Neural progenitor cell (in vitro differentiated cells): ENCODE results near the gene LSM14A. TPM values are rescaled to one million over a fixed set of nuclear protein-coding genes. Genes with fewer than 3 reads are reported as not detected.

Source experiments
- DNase-seq: peaks from one replicate; pipeline ENCODE4 v3.0.0-alpha.2; 2016; ENCODE audit warnings: low spot score
- H2AFZ ChIP-seq: fragments of 200-600 bp; sonication (generic); replicated peaks from 2 replicates; pipeline ENCODE4 v1.6.1; 2016; ENCODE audit warnings: antibody characterized with exemption
- H3F3A ChIP-seq: fragments of 200-600 bp; sonication (generic); 2 replicates; pipeline ENCODE4 v1.6.1; 2016; ENCODE audit warnings: antibody characterized with exemption, low read depth
- H3K27ac ChIP-seq: fragments of 200-600 bp; sonication (generic); 2 replicates; pipeline ENCODE4 v1.5.1; 2016; ENCODE audit warnings: mild to moderate bottlenecking
- H3K27me3 ChIP-seq: fragments of 200-600 bp; sonication (generic); 2 replicates; pipeline ENCODE4 v1.6.1; 2016; ENCODE audit warnings: mild to moderate bottlenecking, moderate library complexity
- H3K36me3 ChIP-seq: fragments of 200-600 bp; sonication (generic); 2 replicates; pipeline ENCODE4 v1.5.1; 2016
- H3K4me1 ChIP-seq: fragments of 200-600 bp; sonication (generic); 2 replicates; pipeline ENCODE4 v1.6.1; 2016; ENCODE audit warnings: mixed run types
- H3K4me2 ChIP-seq: fragments of 200-600 bp; sonication (generic); 2 replicates; pipeline ENCODE4 v1.6.1; 2016
- H3K4me3 ChIP-seq: fragments of 200-600 bp; sonication (generic); 2 replicates; pipeline ENCODE4 v1.5.1; 2016
- H3K79me2 ChIP-seq: fragments of 200-600 bp; sonication (generic); 2 replicates; pipeline ENCODE4 v1.6.1; 2016; ENCODE audit warnings: low read depth
- H3K9ac ChIP-seq: fragments of 200-600 bp; sonication (generic); 2 replicates; pipeline ENCODE4 v1.6.1; 2016
- H3K9me3 ChIP-seq: fragments of 200-600 bp; sonication (generic); 2 replicates; pipeline ENCODE4 v1.5.1; 2016; ENCODE audit warnings: low read depth
- H4K20me1 ChIP-seq: fragments of 200-600 bp; sonication (generic); 2 replicates; pipeline ENCODE4 v1.6.1; 2016; ENCODE audit warnings: low read depth
- H3K27ac Mint-ChIP-seq: 3 replicates; pipeline ENCODE4 v1.8.0; 2021; ENCODE audit warnings: mixed read lengths
- H3K27me3 Mint-ChIP-seq: 2 replicates; pipeline ENCODE4 v1.8.0; 2022; ENCODE audit warnings: low read depth, mild to moderate bottlenecking, inconsistent platforms, moderate library complexity, mixed read lengths; ENCODE audit not compliant: insufficient read depth
- H3K36me3 Mint-ChIP-seq: 3 replicates; pipeline ENCODE4 v1.8.0; 2021; ENCODE audit warnings: mixed read lengths
- H3K4me1 Mint-ChIP-seq: 3 replicates; pipeline ENCODE4 v1.8.0; 2021; ENCODE audit warnings: mixed read lengths
- H3K4me3 Mint-ChIP-seq: 3 replicates; pipeline ENCODE4 v1.8.0; 2021; ENCODE audit warnings: mild to moderate bottlenecking, moderate library complexity, mixed read lengths
- H3K9me3 Mint-ChIP-seq: 3 replicates; pipeline ENCODE4 v1.8.0; 2020; ENCODE audit warnings: mixed read lengths
- EZH2 ChIP-seq: fragments of 200-600 bp; sonication (generic); IDR thresholded peaks from 2 replicates; pipeline ENCODE4 v1.6.1; 2017; ENCODE audit warnings: antibody characterized with exemption, mild to moderate bottlenecking, moderate library complexity
- EZH2phosphoT487 ChIP-seq: fragments of 200-600 bp; sonication (generic); IDR thresholded peaks from 2 replicates; pipeline ENCODE4 v1.6.1; 2017; ENCODE audit warnings: antibody characterized with exemption
- total RNA-seq: library from RNA; depleted of rRNA; stranded (reverse); fragments of >200 nt; gene quantifications from 2 replicates; pipeline ENCODE4 v1.2.3, GENCODE V29; 2015; ENCODE audit warnings: low replicate concordance
- TF ChIP-seq, protein P1 (sequence below): fragments of 200-600 bp; sonication (generic); IDR thresholded peaks from 2 replicates; pipeline ENCODE4 v1.5.1; 2017; ENCODE audit warnings: antibody characterized with exemption, mild to moderate bottlenecking

LSM14A gene
- total RNA-seq, 1 donor from 2014 or later, result 152 TPM

GRCh38 chr19:34257559-34257924 is 85.2 kb downstream of the LSM14A start:
- H3K27me3 ChIP-seq, result no peaks in the 10 kb centered on the region
- Mint-ChIP-seq H3K27me3 (peaks cover 4% of the 10 kb centered on the region), H3K9me3 (no peaks in the 10 kb centered on the region), H3K27ac (no peak overlapping the region), H3K36me3 (peaks cover 5% of the 10 kb centered on the region), H3K4me3 (no peak overlapping the region), H3K4me1 (peaks cover 31% of the 10 kb centered on the region)
- no peak overlapping the region for H3K9ac ChIP-seq
- no peak overlapping the region for H2AFZ ChIP-seq
- H3K79me2 ChIP-seq, result peaks cover 65% of the 10 kb centered on the region
- no peaks in the 10 kb centered on the region for H3K9me3 ChIP-seq
- peaks cover 19% of the 10 kb centered on the region for H3F3A ChIP-seq
- no peak overlapping the region for H3K4me2 ChIP-seq
- H4K20me1 ChIP-seq, result peaks cover 50% of the 10 kb centered on the region
- TF ChIP-seq EZH2phosphoT487 (no peak), EZH2 (no peak)
- TF ChIP-seq, protein P1, sequence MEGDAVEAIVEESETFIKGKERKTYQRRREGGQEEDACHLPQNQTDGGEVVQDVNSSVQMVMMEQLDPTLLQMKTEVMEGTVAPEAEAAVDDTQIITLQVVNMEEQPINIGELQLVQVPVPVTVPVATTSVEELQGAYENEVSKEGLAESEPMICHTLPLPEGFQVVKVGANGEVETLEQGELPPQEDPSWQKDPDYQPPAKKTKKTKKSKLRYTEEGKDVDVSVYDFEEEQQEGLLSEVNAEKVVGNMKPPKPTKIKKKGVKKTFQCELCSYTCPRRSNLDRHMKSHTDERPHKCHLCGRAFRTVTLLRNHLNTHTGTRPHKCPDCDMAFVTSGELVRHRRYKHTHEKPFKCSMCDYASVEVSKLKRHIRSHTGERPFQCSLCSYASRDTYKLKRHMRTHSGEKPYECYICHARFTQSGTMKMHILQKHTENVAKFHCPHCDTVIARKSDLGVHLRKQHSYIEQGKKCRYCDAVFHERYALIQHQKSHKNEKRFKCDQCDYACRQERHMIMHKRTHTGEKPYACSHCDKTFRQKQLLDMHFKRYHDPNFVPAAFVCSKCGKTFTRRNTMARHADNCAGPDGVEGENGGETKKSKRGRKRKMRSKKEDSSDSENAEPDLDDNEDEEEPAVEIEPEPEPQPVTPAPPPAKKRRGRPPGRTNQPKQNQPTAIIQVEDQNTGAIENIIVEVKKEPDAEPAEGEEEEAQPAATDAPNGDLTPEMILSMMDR, result no peak
- no peak overlapping the region for H3K27ac ChIP-seq
- H3K4me1 ChIP-seq, result peaks cover 11% of the 10 kb centered on the region
- no peak for DNase-seq
- no peak overlapping the region for H3K4me3 ChIP-seq
- no peaks in the 10 kb centered on the region for H3K36me3 ChIP-seq

DNA sequence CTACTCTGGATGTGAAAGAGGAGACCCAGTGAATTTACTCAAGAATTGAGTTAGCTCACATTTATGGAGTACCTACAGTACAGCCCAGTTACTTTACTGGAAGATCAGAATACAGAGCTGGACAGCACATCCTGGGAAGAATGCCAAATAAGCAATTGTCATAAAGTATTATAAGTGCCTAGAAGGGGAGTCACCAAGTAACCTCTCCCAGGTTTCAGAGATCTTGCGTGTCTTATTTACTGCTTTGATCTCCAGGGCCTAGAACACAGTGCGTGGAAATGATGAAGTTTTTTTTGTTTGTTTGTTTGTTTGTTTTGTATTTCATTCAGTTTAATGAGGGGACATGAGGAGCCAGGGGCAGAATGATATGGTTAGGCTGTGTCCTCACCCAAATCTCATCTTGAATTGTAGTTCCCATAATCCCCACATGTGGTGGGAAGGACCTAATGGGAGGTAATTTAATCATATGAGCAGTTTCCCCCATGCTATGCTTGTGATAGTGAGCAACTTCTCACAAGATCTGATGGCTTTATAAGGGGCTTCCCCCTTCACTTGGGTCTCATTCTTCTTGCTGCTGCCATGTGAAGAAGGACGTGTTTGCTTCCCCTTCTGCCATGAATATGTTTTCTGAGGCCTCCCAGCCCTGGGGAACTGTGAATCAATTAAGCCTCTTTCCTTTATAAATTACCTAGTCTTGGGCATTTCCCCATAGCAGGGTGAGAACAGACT is 87.2 kb downstream of the LSM14A start:
- H3K27me3 ChIP-seq, result no peaks in the 10 kb centered on the region
- peaks cover 11% of the 10 kb centered on the region for H3K4me1 ChIP-seq
- DNase-seq, result no peak
- H3K4me3 Mint-ChIP-seq, result no peak overlapping the region
- no peak overlapping the region for H3K27ac ChIP-seq
- no peaks in the 10 kb centered on the region for H3K27me3 Mint-ChIP-seq
- peaks cover 83% of the 10 kb centered on the region for H3K79me2 ChIP-seq
- peaks cover 30% of the 10 kb centered on the region for H3K4me1 Mint-ChIP-seq
- H3K4me2 ChIP-seq, result no peak overlapping the region
- H3K36me3 Mint-ChIP-seq, result peaks cover 3% of the 10 kb centered on the region
- H3K9me3 ChIP-seq, result no peaks in the 10 kb centered on the region
- TF ChIP-seq EZH2 (no peak), EZH2phosphoT487 (no peak)
- TF ChIP-seq, protein P1, result no peak
- no peak overlapping the region for H3K27ac Mint-ChIP-seq
- no peak overlapping the region for H3K4me3 ChIP-seq
- H4K20me1 ChIP-seq, result peaks cover 58% of the 10 kb centered on the region
- no peaks in the 10 kb centered on the region for H3K9me3 Mint-ChIP-seq
- H2AFZ ChIP-seq, result no peak overlapping the region
- H3F3A ChIP-seq, result peaks cover 7% of the 10 kb centered on the region
- no peaks in the 10 kb centered on the region for H3K36me3 ChIP-seq
- H3K9ac ChIP-seq, result no peak overlapping the region

GRCh38 chr19:34260771-34261173 is 88.5 kb downstream of the LSM14A start:
- Histone ChIP-seq H3K4me2 (no peak overlapping the region), H3K4me1 (peaks cover 11% of the 10 kb centered on the region), H3K4me3 (no peak overlapping the region), H3K9me3 (no peaks in the 10 kb centered on the region), H3K27ac (no peak overlapping the region), H3K9ac (no peak overlapping the region), H2AFZ (no peak overlapping the region), H3K27me3 (no peaks in the 10 kb centered on the region), H3F3A (peaks cover 7% of the 10 kb centered on the region), H3K79me2 (peaks cover 87% of the 10 kb centered on the region), H3K36me3 (no peaks in the 10 kb centered on the region), H4K20me1 (peaks cover 63% of the 10 kb centered on the region)
- Mint-ChIP-seq H3K27ac (no peak overlapping the region), H3K4me1 (peaks cover 33% of the 10 kb centered on the region), H3K4me3 (no peak overlapping the region), H3K27me3 (no peaks in the 10 kb centered on the region), H3K36me3 (peaks cover 3% of the 10 kb centered on the region), H3K9me3 (no peaks in the 10 kb centered on the region)
- DNase-seq, result peak; percentile 36
- TF ChIP-seq EZH2 (no peak), EZH2phosphoT487 (no peak)
- TF ChIP-seq, protein P1, result no peak
